ENCODE results near the gene PTHLH.
A peak's percentile ranks its signal among the peaks of the same experiment; 100 is the strongest.

The PTHLH gene

GRCh38 chr12:27967551-27968054 is 4.9 kb downstream of the PTHLH start:
- POLR2A ChIA-PET, result no interaction called here
- TF ChIP-seq PKNOX1 (IDR thresholded peaks at IDR 0.05) (peak; percentile 74), NFRKB (IDR thresholded peaks at IDR 0.05) (no peak)
- CTCF ChIA-PET, result no interaction called here
- DNase-seq (ENCODE audit: extremely low spot score), result no peak

GRCh38 chr12:27966870-27967269 is 5.7 kb downstream of the PTHLH start:
- ChIA-PET POLR2A (no interaction called here), CTCF (no interaction called here)
- TF ChIP-seq FOXM1 (IDR thresholded peaks at IDR 0.05; ENCODE audit: borderline replicate concordance) (no peak), SP1 (IDR thresholded peaks at IDR 0.05) (no peak), PKNOX1 (IDR thresholded peaks at IDR 0.05) (no peak), TARDBP (IDR thresholded peaks at IDR 0.05) (no peak), SUZ12 (IDR thresholded peaks at IDR 0.05) (no peak), ARNT (IDR thresholded peaks at IDR 0.05) (no peak), LEF1 (IDR thresholded peaks at IDR 0.05; ENCODE audit: borderline replicate concordance) (no peak), ELF4 (IDR thresholded peaks at IDR 0.05) (no peak), NFRKB (IDR thresholded peaks at IDR 0.05) (no peak), FOXA1 (IDR thresholded peaks at IDR 0.05) (no peak), BHLHE40 (IDR thresholded peaks at IDR 0.05; ENCODE audit: borderline replicate concordance) (no peak), FOXK2 (IDR thresholded peaks at IDR 0.05) (no peak)
- DNase-seq (ENCODE audit: extremely low spot score), result no peak

GRCh38 chr12:27965966-27966365 is 6.6 kb downstream of the PTHLH start:
- POLR2A ChIA-PET, result no interaction called here

DNA sequence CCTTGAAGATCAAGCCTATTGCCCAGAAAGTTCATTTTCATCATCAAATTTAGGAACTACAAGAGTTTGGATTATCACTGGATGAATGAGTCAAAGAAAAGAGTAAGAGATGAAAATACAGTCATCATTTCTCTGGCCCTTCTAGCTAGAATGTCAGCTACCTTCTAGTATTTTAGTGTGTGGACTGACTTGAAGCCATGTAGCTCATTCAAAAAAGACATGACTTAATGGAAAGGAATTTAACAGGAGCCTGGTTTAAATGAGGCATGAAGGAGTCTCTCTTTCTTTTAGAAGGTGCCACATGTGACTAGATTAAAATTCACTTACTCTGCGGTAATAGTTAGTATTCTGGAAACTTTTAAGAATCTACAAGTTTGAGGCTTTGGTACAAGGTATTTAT is 7.1 kb downstream of the PTHLH start:
- TF ChIP-seq FOXA1 (IDR thresholded peaks at IDR 0.05), result no peak
- no peak for TF ChIP-seq NFRKB (IDR thresholded peaks at IDR 0.05)
- CTCF ChIA-PET, result interaction anchor here (0.9 kb wide), 2 partner anchors 71 to 86 kb away, joined by 3 to 11 read pairs; no protein-coding TSS in a partner anchor
- POLR2A ChIA-PET, result no interaction called here
- no peak for DNase-seq (ENCODE audit: extremely low spot score)

More at GRCh38 chr12:27965966-27966365, 6.6 kb downstream of the PTHLH start:
- CTCF ChIA-PET, result interaction anchor here (0.9 kb wide), 2 partner anchors 72 to 85 kb away, joined by 3 to 11 read pairs; no protein-coding TSS in a partner anchor
- no peak for TF ChIP-seq ARNT (IDR thresholded peaks at IDR 0.05)
- TF ChIP-seq SP1 (IDR thresholded peaks at IDR 0.05), result no peak
- TF ChIP-seq LEF1 (IDR thresholded peaks at IDR 0.05; ENCODE audit: borderline replicate concordance), result no peak
- no peak for TF ChIP-seq CTBP1 (IDR thresholded peaks at IDR 0.05; ENCODE audit: borderline replicate concordance)
- TF ChIP-seq BHLHE40 (IDR thresholded peaks at IDR 0.05; ENCODE audit: borderline replicate concordance), result no peak
- no peak for TF ChIP-seq SUZ12 (IDR thresholded peaks at IDR 0.05)
- no peak for TF ChIP-seq PKNOX1 (IDR thresholded peaks at IDR 0.05)
- no peak for TF ChIP-seq NFRKB (IDR thresholded peaks at IDR 0.05)
- TF ChIP-seq HDGF (IDR thresholded peaks at IDR 0.05; ENCODE audit: borderline replicate concordance), result no peak
- no peak for TF ChIP-seq FOXA1 (IDR thresholded peaks at IDR 0.05)
- TF ChIP-seq ZNF384 (IDR thresholded peaks at IDR 0.05), result no peak
- no peak for TF ChIP-seq TARDBP (IDR thresholded peaks at IDR 0.05)
- no peak for TF ChIP-seq FOXM1 (IDR thresholded peaks at IDR 0.05; ENCODE audit: borderline replicate concordance)
- TF ChIP-seq L3MBTL2 (conservative IDR thresholded peaks at IDR 0.05), result no peak
- TF ChIP-seq FOXK2 (IDR thresholded peaks at IDR 0.05), result no peak
- no peak for TF ChIP-seq ELF4 (IDR thresholded peaks at IDR 0.05)
- DNase-seq (ENCODE audit: extremely low spot score), result no peak

DNA sequence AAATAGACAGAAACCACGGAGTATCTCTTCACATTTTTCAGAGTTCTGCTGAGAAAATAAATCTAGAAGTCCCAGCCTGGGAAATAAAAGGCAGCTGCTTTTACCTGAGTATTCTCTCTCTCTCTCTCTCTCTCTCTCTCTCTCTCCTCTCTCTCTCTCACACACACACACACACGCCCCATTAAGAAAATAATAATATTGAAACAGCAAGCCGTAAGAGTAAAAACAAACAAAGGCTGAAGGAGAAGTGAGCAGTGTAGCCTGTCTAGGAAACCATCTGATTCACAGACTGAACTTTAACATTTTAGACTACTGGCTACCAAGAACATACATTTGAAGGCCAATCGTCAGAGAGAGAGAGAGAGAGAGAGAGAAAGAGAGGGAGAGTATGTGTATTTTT is 8.4 kb downstream of the PTHLH start:
- TF ChIP-seq ARNT (IDR thresholded peaks at IDR 0.05) (no peak), ELF4 (IDR thresholded peaks at IDR 0.05) (no peak), FOXM1 (IDR thresholded peaks at IDR 0.05; ENCODE audit: borderline replicate concordance) (no peak), FOXK2 (IDR thresholded peaks at IDR 0.05) (no peak), FOXA1 (IDR thresholded peaks at IDR 0.05) (no peak), ZNF384 (IDR thresholded peaks at IDR 0.05) (no peak), HDGF (IDR thresholded peaks at IDR 0.05; ENCODE audit: borderline replicate concordance) (no peak), SUZ12 (IDR thresholded peaks at IDR 0.05) (no peak), CTBP1 (IDR thresholded peaks at IDR 0.05; ENCODE audit: borderline replicate concordance) (no peak), LEF1 (IDR thresholded peaks at IDR 0.05; ENCODE audit: borderline replicate concordance) (no peak), L3MBTL2 (conservative IDR thresholded peaks at IDR 0.05) (no peak), PKNOX1 (IDR thresholded peaks at IDR 0.05) (no peak), SP1 (IDR thresholded peaks at IDR 0.05) (no peak)
- no peak for DNase-seq (ENCODE audit: extremely low spot score)
- POLR2A ChIA-PET, result no interaction called here
- CTCF ChIA-PET, result interaction anchor here (0.6 kb wide), 1 partner anchor 19 kb away, joined by 4 read pairs; no protein-coding TSS in a partner anchor

GRCh38 chr12:27960821-27961220 is 11.7 kb downstream of the PTHLH start:
- TF ChIP-seq CTBP1 (IDR thresholded peaks at IDR 0.05; ENCODE audit: borderline replicate concordance), result no peak
- TF ChIP-seq TARDBP (IDR thresholded peaks at IDR 0.05), result no peak
- no peak for TF ChIP-seq FOXK2 (IDR thresholded peaks at IDR 0.05)
- TF ChIP-seq FOXA1 (IDR thresholded peaks at IDR 0.05), result no peak
- TF ChIP-seq LEF1 (IDR thresholded peaks at IDR 0.05; ENCODE audit: borderline replicate concordance), result no peak
- no peak for TF ChIP-seq BHLHE40 (IDR thresholded peaks at IDR 0.05; ENCODE audit: borderline replicate concordance)
- TF ChIP-seq FOXM1 (IDR thresholded peaks at IDR 0.05; ENCODE audit: borderline replicate concordance), result no peak
- no peak for TF ChIP-seq ARNT (IDR thresholded peaks at IDR 0.05)
- TF ChIP-seq SP1 (IDR thresholded peaks at IDR 0.05), result no peak
- no peak for TF ChIP-seq ZNF384 (IDR thresholded peaks at IDR 0.05)
- no peak for TF ChIP-seq ELF4 (IDR thresholded peaks at IDR 0.05)
- TF ChIP-seq L3MBTL2 (conservative IDR thresholded peaks at IDR 0.05), result no peak
- TF ChIP-seq HDGF (IDR thresholded peaks at IDR 0.05; ENCODE audit: borderline replicate concordance), result no peak
- TF ChIP-seq SUZ12 (IDR thresholded peaks at IDR 0.05), result no peak
- no peak for TF ChIP-seq NFRKB (IDR thresholded peaks at IDR 0.05)
- no peak for TF ChIP-seq PKNOX1 (IDR thresholded peaks at IDR 0.05)
- CTCF ChIA-PET, result no interaction called here
- DNase-seq (ENCODE audit: extremely low spot score), result no peak
- POLR2A ChIA-PET, result no interaction called here
